HG03175 (cell line): ENCODE data around the gene PROSER2.

Experiments
- ATAC-seq: cut with Tn5 transposase; IDR thresholded peaks from one replicate; pipeline ENCODE4 v1.9.1; 2021; ENCODE audit warnings: mild to moderate bottlenecking, moderate library complexity; ENCODE audit not compliant: unreplicated experiment

Gene PROSER2

GRCh38 chr10:11823122-11823988, at the start of gene PROSER2:
TSS of gene PROSER2 (plus strand) at chr10:11823356. CDS start at chr10:11852078, 28,722 bp downstream.
- ATAC-seq, result no peak

- no peak for ATAC-seq
These were observed 49.3 kb upstream of the PROSER2 start for GRCh38 chr10:11773761-11774441.

- no peak for ATAC-seq
These were observed 47.7 kb upstream of the PROSER2 start for GRCh38 chr10:11775412-11775811.

GRCh38 chr10:11776080-11776479, 47.1 kb upstream of the PROSER2 start:
- no peak for ATAC-seq

GRCh38 chr10:11781114-11781513, 42.0 kb upstream of the PROSER2 start:
- no peak for ATAC-seq

GRCh38 chr10:11782793-11783557, 40.2 kb upstream of the PROSER2 start:
- ATAC-seq, result peak; percentile 59

GRCh38 chr10:11783558-11783865, 39.6 kb upstream of the PROSER2 start:
- ATAC-seq, result no peak

GRCh38 chr10:11787374-11787773, 35.8 kb upstream of the PROSER2 start:
- ATAC-seq, result no peak

GRCh38 chr10:11787846-11788245, 35.3 kb upstream of the PROSER2 start:
- ATAC-seq, result no peak

- no peak for ATAC-seq
These were observed 33.9 kb upstream of the PROSER2 start for GRCh38 chr10:11789306-11789705.

GRCh38 chr10:11789956-11790355, 33.2 kb upstream of the PROSER2 start:
- no peak for ATAC-seq

GRCh38 chr10:11793762-11794479, 29.2 kb upstream of the PROSER2 start:
- no peak for ATAC-seq

- ATAC-seq, result no peak
These were observed 28.6 kb upstream of the PROSER2 start for GRCh38 chr10:11794566-11794965.

- no peak for ATAC-seq
These were observed 27.8 kb upstream of the PROSER2 start for GRCh38 chr10:11795101-11795920.

- no peak for ATAC-seq
These were observed 26.7 kb upstream of the PROSER2 start for GRCh38 chr10:11796474-11796873.

GRCh38 chr10:11797281-11797680, 25.9 kb upstream of the PROSER2 start:
- ATAC-seq, result no peak

GRCh38 chr10:11797847-11798633, 25.1 kb upstream of the PROSER2 start:
- no peak for ATAC-seq

GRCh38 chr10:11798845-11799735, 24.1 kb upstream of the PROSER2 start:
- ATAC-seq, result no peak
